Measurements from ENCODE around the gene KPNA6.

The KPNA6 gene

GRCh38 chr1:32205401-32206370 lies 97.8 kb downstream of the KPNA6 start, which contains the start of gene IQCC:
Gene IQCC (plus strand): TSS chr1:32205671. CDS start chr1:32205682, 11 bp downstream.
- H3K4me3 ChIP-seq (replicated peaks in 1 of 2; ENCODE audit: low read depth in 2 of 2, low read length in 2 of 2) = peak within 1 kb of the TSS; percentile 75 to 79
- DNase-seq (ENCODE audit: low read depth in 2 of 2) = peak; percentile 77 to 84
- no peak for TF ChIP-seq CTCF (IDR thresholded peaks at IDR 0.05; ENCODE audit: low read depth, low read length)

- DNase-seq (ENCODE audit: low read depth in 2 of 2) = no peak
- no peak for TF ChIP-seq CTCF (IDR thresholded peaks at IDR 0.05; ENCODE audit: low read depth, low read length)
- no peak overlapping the region for H3K4me3 ChIP-seq (replicated peaks in 1 of 2; ENCODE audit: low read depth in 2 of 2, low read length in 2 of 2)
Observed at GRCh38 chr1:32208469-32208868, 100.6 kb downstream of the KPNA6 start.

GRCh38 chr1:32208891-32209328 lies 101.1 kb downstream of the KPNA6 start, which contains the start of gene DCDC2B:
Gene DCDC2B (plus strand): TSS chr1:32209089. CDS start chr1:32209094, 5 bp downstream.
- peak; percentile 60 to 61 for DNase-seq (ENCODE audit: low read depth in 2 of 2)
- no peak within 1 kb of the TSS for H3K4me3 ChIP-seq (replicated peaks in 1 of 2; ENCODE audit: low read depth in 2 of 2, low read length in 2 of 2)
- TF ChIP-seq CTCF (IDR thresholded peaks at IDR 0.05; ENCODE audit: low read depth, low read length) = no peak

GRCh38 chr1:32215629-32216480 lies 108.0 kb downstream of the KPNA6 start:
- peak; percentile 89 for TF ChIP-seq CTCF (IDR thresholded peaks at IDR 0.05; ENCODE audit: low read depth, low read length)
- peak; percentile 76 to 79 for DNase-seq (ENCODE audit: low read depth in 2 of 2)
- no peak overlapping the region for H3K4me3 ChIP-seq (replicated peaks in 1 of 2; ENCODE audit: low read depth in 2 of 2, low read length in 2 of 2)

GRCh38 chr1:32216566-32216965 lies 108.7 kb downstream of the KPNA6 start:
- DNase-seq (ENCODE audit: low read depth in 2 of 2) = no peak
- TF ChIP-seq CTCF (IDR thresholded peaks at IDR 0.05; ENCODE audit: low read depth, low read length) = no peak
- no peak overlapping the region for H3K4me3 ChIP-seq (replicated peaks in 1 of 2; ENCODE audit: low read depth in 2 of 2, low read length in 2 of 2)

- no peak for DNase-seq (ENCODE audit: low read depth in 2 of 2)
- H3K4me3 ChIP-seq (replicated peaks in 1 of 2; ENCODE audit: low read depth in 2 of 2, low read length in 2 of 2) = no peak overlapping the region
- no peak for TF ChIP-seq CTCF (IDR thresholded peaks at IDR 0.05; ENCODE audit: low read depth, low read length)
Observed at GRCh38 chr1:32219022-32219421, 111.2 kb downstream of the KPNA6 start.
